Nephron progenitor cell (in vitro differentiated cells): Measurements from ENCODE around the gene EED.
"Not testable (repeated sequence)": the region's sequence is repeated elsewhere in the genome, so short reads cannot be mapped to it uniquely, and the experiment has no call there.

Source experiments
- DNase-seq: peaks from one replicate; pipeline ENCODE4 v3.0.0; 2021
- H3K27ac Mint-ChIP-seq: 2 replicates; pipeline ENCODE4 v1.8.0; 2021; ENCODE audit warnings: mild to moderate bottlenecking, moderate library complexity, mixed read lengths
- H3K27me3 Mint-ChIP-seq: 2 replicates; pipeline ENCODE4 v1.8.0; 2021; ENCODE audit warnings: mild to moderate bottlenecking, low read depth, mixed read lengths; ENCODE audit not compliant: poor library complexity
- H3K36me3 Mint-ChIP-seq: 2 replicates; pipeline ENCODE4 v1.8.0; 2021; ENCODE audit warnings: low read depth, mixed read lengths
- H3K4me1 Mint-ChIP-seq: 2 replicates; pipeline ENCODE4 v1.8.0; 2021; ENCODE audit warnings: mixed read lengths
- H3K4me3 Mint-ChIP-seq: 2 replicates; pipeline ENCODE4 v1.8.0; 2021; ENCODE audit warnings: mild to moderate bottlenecking, moderate library complexity, mixed read lengths
- H3K9me3 Mint-ChIP-seq: 2 replicates; pipeline ENCODE4 v1.8.0; 2021; ENCODE audit warnings: mild to moderate bottlenecking, moderate library complexity, mixed read lengths
- TF ChIP-seq, protein P1 (sequence below): fragments of 200-600 bp; sonication (generic); IDR thresholded peaks from 2 replicates; pipeline ENCODE4 v1.5.0; 2021; ENCODE audit warnings: antibody characterized with exemption

The EED gene

DNA sequence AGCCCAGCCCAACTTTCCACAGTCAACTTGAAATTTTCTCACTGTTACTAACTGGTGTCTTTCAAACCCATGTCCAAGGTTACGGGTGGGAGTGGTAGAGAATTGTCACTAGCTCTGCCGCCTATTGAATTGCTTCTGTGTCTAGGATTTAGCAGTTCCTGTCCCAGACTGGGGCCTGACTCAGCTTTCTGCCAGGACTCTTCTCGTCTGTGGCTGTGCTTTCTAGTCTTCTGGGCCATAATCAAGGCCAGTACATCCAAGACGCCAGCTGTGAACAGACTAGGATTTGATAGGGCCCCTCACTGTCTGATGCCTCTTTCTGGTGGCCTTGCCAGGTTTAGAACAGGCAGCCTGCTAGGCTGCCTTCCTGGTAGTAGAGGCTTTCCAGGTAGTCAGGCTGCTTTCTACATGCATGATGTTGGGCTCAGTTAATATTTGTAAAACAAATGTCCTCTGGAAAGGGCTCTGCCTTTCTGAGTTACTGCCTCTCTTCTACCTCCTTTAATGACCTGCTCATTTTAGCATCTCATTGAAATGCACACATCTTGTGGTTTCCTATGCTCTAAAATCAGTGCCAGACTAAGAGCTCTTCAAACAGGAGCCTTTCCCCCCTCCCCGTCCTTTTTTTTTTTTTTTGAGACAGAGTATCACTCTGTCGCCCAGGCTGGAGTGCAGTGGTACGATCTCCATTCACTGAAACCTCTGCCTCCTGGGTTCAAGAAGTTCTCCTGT lies 44.4 kb downstream of the EED start:
- Mint-ChIP-seq H3K4me3 (no peak overlapping the region), H3K4me1 (peaks cover 8% of the 10 kb centered on the region), H3K27me3 (no peaks in the 10 kb centered on the region), H3K36me3 (peaks cover 10% of the 10 kb centered on the region), H3K27ac (peak overlapping the region; percentile 90), H3K9me3 (no peaks in the 10 kb centered on the region)
- no peak for DNase-seq
- TF ChIP-seq, protein P1, sequence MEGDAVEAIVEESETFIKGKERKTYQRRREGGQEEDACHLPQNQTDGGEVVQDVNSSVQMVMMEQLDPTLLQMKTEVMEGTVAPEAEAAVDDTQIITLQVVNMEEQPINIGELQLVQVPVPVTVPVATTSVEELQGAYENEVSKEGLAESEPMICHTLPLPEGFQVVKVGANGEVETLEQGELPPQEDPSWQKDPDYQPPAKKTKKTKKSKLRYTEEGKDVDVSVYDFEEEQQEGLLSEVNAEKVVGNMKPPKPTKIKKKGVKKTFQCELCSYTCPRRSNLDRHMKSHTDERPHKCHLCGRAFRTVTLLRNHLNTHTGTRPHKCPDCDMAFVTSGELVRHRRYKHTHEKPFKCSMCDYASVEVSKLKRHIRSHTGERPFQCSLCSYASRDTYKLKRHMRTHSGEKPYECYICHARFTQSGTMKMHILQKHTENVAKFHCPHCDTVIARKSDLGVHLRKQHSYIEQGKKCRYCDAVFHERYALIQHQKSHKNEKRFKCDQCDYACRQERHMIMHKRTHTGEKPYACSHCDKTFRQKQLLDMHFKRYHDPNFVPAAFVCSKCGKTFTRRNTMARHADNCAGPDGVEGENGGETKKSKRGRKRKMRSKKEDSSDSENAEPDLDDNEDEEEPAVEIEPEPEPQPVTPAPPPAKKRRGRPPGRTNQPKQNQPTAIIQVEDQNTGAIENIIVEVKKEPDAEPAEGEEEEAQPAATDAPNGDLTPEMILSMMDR = no peak

- not testable (repeated sequence) for DNase-seq, H3K27ac Mint-ChIP-seq, H3K4me1 Mint-ChIP-seq, H3K27me3 Mint-ChIP-seq, H3K4me3 Mint-ChIP-seq, H3K36me3 Mint-ChIP-seq, H3K9me3 Mint-ChIP-seq
These were observed 45.1 kb downstream of the EED start for GRCh38 chr11:86289508-86290280.

DNA sequence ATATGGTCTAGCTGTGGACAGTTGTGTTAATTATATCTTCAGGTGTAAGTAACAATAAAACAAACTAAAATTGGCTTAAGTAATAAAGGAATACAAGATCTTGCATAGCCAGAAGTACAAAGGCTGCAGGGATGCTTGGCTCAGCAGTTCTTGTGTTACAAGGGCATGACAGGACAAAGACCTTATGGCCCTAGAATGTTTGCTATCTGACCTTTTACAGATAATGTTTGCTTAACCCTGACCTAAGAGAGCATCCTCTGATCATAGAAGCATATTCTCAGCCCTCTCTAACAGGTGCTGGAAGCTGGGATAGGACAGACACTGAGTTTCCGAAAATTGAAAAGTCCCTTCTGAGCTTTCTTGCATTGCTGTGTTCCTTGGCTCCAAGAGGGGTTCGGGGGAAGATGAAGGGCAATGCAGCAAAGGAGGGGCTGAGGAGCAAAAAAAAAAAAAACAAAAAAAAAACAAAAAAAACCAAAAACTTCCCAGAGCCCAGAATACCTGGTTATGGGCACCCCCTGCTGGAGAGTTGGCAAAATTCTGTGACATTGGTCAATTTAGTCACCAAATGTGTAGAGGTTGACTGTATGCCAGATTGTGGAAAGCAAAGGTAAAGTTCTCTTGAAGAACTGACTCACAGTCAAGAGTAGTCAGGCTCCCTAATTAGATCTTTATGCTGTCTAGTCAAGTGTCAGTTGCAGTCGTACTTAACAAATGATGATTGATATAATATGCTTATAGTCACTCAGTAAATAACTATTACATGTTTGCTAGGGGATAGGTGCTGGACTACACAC lies 47.1 kb downstream of the EED start:
- Mint-ChIP-seq H3K4me3 (no peak overlapping the region), H3K36me3 (no peaks in the 10 kb centered on the region), H3K4me1 (peaks cover 8% of the 10 kb centered on the region), H3K9me3 (peaks cover 3% of the 10 kb centered on the region), H3K27ac (no peak overlapping the region), H3K27me3 (peaks cover 14% of the 10 kb centered on the region)
- DNase-seq = peak; percentile 63
- TF ChIP-seq, protein P1 = peak; percentile 61

DNA sequence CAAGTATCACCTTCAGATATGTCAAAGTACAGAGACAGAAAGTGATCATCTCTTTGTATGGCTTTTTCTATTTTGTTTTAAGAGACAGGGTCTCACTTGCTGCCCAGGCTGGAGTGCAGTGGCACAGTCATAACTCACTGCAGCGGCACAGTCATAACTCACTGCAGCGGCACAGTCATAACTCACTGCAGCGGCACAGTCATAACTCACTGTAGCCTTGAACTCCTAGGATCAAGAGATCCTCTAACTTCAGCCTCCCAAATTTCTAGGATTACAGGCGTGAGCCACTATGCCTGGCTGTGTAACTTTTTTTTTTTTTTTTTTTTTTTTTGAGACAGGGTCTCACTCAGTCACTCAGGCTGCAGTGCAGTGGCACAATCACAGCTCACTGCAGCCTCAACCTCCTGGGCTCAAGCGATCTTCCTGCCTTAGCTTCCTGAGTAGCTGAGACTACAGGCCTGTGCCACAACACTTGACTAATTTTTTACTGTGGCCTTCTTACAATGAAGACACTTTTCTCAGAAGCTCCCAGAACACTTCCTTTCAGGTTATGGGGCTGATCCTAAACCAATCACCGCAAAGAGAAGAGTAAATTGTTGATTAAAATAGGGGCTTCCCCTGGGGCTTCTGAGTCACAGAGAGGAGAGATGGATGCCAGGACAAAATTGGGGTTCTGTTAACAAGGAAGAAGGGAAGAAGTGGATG lies 48.5 kb downstream of the EED start:
- no peak overlapping the region for H3K27ac Mint-ChIP-seq
- H3K4me3 Mint-ChIP-seq = no peak overlapping the region
- H3K4me1 Mint-ChIP-seq = peaks cover 8% of the 10 kb centered on the region
- DNase-seq = no peak
- no peaks in the 10 kb centered on the region for H3K36me3 Mint-ChIP-seq
- peaks cover 3% of the 10 kb centered on the region for H3K9me3 Mint-ChIP-seq
- TF ChIP-seq, protein P1 = no peak
- peaks cover 14% of the 10 kb centered on the region for H3K27me3 Mint-ChIP-seq

DNA sequence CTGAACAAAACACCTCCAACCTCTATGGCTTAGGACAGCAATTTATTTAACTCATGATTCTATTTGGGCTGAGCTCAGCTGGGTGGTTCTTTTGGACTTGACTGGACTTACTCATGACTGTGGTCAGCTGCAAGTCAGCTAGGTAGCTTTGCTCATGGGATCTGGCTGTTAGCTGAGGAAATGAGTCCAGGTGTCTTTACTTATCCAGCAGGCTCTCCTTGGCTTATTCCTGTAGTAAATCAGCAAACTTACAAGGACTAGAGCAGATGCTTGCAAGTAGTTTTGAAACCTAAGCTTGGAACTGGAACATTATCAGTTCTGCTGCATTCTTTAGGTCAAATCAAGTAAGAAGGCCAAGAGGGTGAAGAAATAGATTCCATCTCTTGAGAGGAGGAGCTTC lies 49.5 kb downstream of the EED start:
- no peak for DNase-seq
- Mint-ChIP-seq H3K4me1 (peaks cover 8% of the 10 kb centered on the region), H3K27ac (no peak overlapping the region), H3K9me3 (peaks cover 3% of the 10 kb centered on the region), H3K36me3 (no peaks in the 10 kb centered on the region), H3K4me3 (no peak overlapping the region), H3K27me3 (peaks cover 22% of the 10 kb centered on the region)
- TF ChIP-seq, protein P1 = no peak

DNA sequence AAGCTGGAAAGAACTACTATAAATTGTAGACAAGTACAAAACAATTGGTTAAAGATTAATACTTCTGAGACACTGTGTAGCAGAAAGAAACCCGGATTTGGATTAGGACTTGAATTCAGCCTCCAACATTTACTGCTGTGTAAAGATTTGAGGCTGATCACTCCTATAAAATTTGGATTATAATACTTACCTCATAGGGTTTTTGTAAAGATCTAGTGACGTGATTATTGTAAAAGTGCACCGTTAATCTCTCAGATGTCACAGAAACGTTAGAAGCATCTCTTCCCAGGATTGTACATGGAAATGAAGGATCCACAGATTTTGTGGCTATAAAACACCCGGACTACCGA lies 57.2 kb downstream of the EED start:
- peak overlapping the region; percentile 99 for H3K27ac Mint-ChIP-seq
- H3K4me3 Mint-ChIP-seq = peak overlapping the region; percentile 100
- TF ChIP-seq, protein P1 = no peak
- peaks cover 3% of the 10 kb centered on the region for H3K9me3 Mint-ChIP-seq
- no peak for DNase-seq
- peaks cover 10% of the 10 kb centered on the region for H3K27me3 Mint-ChIP-seq
- peaks cover 31% of the 10 kb centered on the region for H3K4me1 Mint-ChIP-seq
- H3K36me3 Mint-ChIP-seq = peaks cover 15% of the 10 kb centered on the region
